Measurements from ENCODE around the gene SLC18A3.

DNA sequence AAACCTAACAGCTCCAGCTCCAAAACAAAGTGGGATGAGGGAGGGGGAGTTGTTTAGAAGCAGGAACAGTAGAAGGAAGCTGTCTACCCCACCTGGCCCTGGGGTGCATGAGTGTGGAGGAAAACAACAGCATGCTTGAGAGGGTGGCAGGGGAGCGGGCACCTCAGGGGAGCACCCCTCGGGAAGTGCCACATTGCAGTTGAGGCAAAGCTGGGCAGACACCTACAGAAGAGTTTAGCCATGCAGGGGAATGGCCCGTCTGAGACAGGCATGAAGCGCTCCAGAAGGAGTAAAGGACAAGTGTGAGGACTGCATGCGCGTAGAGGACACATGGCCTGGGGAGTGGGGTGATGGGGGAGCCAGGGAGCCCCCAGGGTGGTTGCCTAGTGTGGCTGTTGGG is 21.9 kb downstream of the SLC18A3 start:
- TF ChIP-seq, protein P1, sequence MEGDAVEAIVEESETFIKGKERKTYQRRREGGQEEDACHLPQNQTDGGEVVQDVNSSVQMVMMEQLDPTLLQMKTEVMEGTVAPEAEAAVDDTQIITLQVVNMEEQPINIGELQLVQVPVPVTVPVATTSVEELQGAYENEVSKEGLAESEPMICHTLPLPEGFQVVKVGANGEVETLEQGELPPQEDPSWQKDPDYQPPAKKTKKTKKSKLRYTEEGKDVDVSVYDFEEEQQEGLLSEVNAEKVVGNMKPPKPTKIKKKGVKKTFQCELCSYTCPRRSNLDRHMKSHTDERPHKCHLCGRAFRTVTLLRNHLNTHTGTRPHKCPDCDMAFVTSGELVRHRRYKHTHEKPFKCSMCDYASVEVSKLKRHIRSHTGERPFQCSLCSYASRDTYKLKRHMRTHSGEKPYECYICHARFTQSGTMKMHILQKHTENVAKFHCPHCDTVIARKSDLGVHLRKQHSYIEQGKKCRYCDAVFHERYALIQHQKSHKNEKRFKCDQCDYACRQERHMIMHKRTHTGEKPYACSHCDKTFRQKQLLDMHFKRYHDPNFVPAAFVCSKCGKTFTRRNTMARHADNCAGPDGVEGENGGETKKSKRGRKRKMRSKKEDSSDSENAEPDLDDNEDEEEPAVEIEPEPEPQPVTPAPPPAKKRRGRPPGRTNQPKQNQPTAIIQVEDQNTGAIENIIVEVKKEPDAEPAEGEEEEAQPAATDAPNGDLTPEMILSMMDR (IDR thresholded peaks at IDR 0.05): no peak
- TF ChIP-seq TCF7L2 (IDR thresholded peaks at IDR 0.05; ENCODE audit: low read depth, low read length) (no peak), POLR2AphosphoS5 (IDR thresholded peaks at IDR 0.05; ENCODE audit: low read depth, low read length) (no peak)
